Measurements from ENCODE around the gene NOS2.

DNA sequence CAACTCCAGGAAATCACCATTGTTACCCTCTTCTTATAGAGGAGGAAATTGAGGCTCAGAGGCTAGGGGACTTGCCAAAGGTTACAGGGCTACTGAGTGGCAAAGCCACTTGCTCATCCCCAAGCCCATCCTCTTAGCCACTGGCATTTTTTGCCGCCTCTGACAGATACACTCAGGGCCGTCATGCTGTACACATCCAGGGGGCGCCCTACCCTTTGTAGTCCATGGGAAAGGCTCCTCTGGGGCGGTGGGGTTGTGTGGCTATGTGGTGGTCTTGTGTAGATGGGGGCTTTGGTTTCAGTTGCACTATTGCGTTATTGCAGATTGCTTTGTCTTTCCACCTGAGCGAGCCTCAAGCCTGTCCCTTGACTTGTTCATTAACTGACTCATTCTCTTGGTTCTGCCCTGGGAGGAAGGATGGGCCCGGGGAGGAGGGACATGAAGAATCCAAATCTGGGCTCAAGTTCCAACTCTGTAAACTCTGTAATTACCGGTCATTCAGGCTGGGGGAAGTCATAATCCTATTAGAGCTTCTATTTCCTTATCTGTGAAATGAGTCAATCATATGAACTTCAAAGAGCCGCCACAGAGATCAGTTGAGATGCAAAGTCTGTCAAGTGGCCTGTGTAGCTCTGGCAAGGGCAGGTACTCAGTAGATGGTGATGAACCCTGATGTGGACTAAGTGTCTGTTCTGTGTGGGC is 2.8 kb downstream of the NOS2 start:
- TF ChIP-seq, protein P1, sequence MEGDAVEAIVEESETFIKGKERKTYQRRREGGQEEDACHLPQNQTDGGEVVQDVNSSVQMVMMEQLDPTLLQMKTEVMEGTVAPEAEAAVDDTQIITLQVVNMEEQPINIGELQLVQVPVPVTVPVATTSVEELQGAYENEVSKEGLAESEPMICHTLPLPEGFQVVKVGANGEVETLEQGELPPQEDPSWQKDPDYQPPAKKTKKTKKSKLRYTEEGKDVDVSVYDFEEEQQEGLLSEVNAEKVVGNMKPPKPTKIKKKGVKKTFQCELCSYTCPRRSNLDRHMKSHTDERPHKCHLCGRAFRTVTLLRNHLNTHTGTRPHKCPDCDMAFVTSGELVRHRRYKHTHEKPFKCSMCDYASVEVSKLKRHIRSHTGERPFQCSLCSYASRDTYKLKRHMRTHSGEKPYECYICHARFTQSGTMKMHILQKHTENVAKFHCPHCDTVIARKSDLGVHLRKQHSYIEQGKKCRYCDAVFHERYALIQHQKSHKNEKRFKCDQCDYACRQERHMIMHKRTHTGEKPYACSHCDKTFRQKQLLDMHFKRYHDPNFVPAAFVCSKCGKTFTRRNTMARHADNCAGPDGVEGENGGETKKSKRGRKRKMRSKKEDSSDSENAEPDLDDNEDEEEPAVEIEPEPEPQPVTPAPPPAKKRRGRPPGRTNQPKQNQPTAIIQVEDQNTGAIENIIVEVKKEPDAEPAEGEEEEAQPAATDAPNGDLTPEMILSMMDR (IDR thresholded peaks at IDR 0.05; ENCODE audit: low read length): no peak
- TF ChIP-seq EZH2 (IDR thresholded peaks at IDR 0.05; ENCODE audit: borderline replicate concordance, low read length): no peak
